ENCODE results near the gene KIAA1586. TPM values are rescaled to one million over a fixed set of nuclear protein-coding genes. Genes with fewer than 3 reads are reported as not detected.
A peak's percentile ranks its signal among the peaks of the same experiment; 100 is the strongest.

KIAA1586 gene
- total and polyA plus RNA-seq, 2 of the 13 experiments (the other 11 are each of a cell fraction or from before 2014, with no cell fraction given) = 5.5 to 16.9 TPM

GRCh38 chr6:57046332-57047256, at the start of gene KIAA1586 (continued):
- TF ChIP-seq SNAPC4 (CRISPR knock-in tag; IDR thresholded peaks at IDR 0.05) = peak; percentile 66; the same call in 1 of the 2 replicates
- TF ChIP-seq PATZ1 (CRISPR knock-in tag; IDR thresholded peaks at IDR 0.05) = peak; percentile 71; the same call in 1 of the 2 replicates
- TF ChIP-seq MAZ (IDR thresholded peaks at IDR 0.05; ENCODE audit: borderline replicate concordance, low read depth, low read length) = peak; percentile 15; the same call in 1 of the 2 replicates
- TF ChIP-seq MAZ (CRISPR knock-in tag; IDR thresholded peaks at IDR 0.05; ENCODE audit: low read depth) = peak; percentile 63
- TF ChIP-seq ZNF331 (CRISPR knock-in tag; IDR thresholded peaks at IDR 0.05) = peak; percentile 90
- TF ChIP-seq ZNF589 (CRISPR knock-in tag; conservative IDR thresholded peaks at IDR 0.05) = peak; percentile 87
- TF ChIP-seq SAP130 (CRISPR knock-in tag; IDR thresholded peaks at IDR 0.05; ENCODE audit: low read depth) = peak; percentile 95
- TF ChIP-seq ZBTB25 (CRISPR knock-in tag; IDR thresholded peaks at IDR 0.05) = peak; percentile 74
- peak; percentile 92 for TF ChIP-seq ZFX (CRISPR knock-in tag; IDR thresholded peaks at IDR 0.05; ENCODE audit: low read depth)
- TF ChIP-seq ZBTB14 (CRISPR knock-in tag; IDR thresholded peaks at IDR 0.05) = peak; percentile 73
- 0 out of 2 replicates have a peak, but pooled peaks have one; percentile 61 for TF ChIP-seq RFXANK (CRISPR knock-in tag; IDR thresholded peaks at IDR 0.05)
- TF ChIP-seq NFKB2 (CRISPR knock-in tag; IDR thresholded peaks at IDR 0.05; ENCODE audit: borderline replicate concordance) = peak; percentile 75; the same call in 1 of the 2 replicates
- TF ChIP-seq FOXP4 (CRISPR knock-in tag; IDR thresholded peaks at IDR 0.05) = 0 out of 2 replicates have a peak, but pooled peaks have one; percentile 3
- 0 out of 2 replicates have a peak, but pooled peaks have one; percentile 66 for TF ChIP-seq ZNF615 (CRISPR knock-in tag; IDR thresholded peaks at IDR 0.05; ENCODE audit: borderline replicate concordance)
- peak; percentile 87 for TF ChIP-seq IRF2 (CRISPR knock-in tag; IDR thresholded peaks at IDR 0.05)
- TF ChIP-seq HDAC1 (CRISPR knock-in tag; IDR thresholded peaks at IDR 0.05) = peak; percentile 94
- TF ChIP-seq ZNF335 (CRISPR knock-in tag; IDR thresholded peaks at IDR 0.05) = peak; percentile 55; the same call in 1 of the 2 replicates
